ENCODE data around the gene DPYD. TPM values are rescaled to one million over a fixed set of nuclear protein-coding genes. Genes with fewer than 3 reads are reported as not detected.

The DPYD gene
- total RNA-seq, 2 experiments from 2014 or later = 9.8 to 11.1 TPM

DNA sequence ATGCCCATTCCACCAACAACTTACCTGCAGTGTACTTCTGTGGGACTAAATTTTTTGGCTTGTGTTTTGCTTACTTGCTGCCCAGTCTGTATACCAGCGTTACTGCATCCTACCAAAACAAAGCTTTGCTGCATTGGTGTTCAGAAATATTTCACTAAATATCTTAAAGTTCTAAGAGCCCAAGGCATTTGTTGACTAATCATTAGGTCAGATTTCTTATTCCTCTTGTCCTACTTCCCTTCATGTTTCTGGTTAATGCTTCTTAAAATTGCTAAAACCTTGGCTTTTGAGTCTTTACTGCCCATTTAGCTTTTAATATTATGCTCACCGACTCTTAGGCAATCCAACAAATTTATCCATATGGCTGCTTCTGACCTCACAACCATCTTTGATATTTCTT, 161.8 kb downstream of the DPYD start:
- no peak for DNase-seq
- CTCF ChIA-PET = interaction anchor here (0.8 kb wide), 1 partner anchor 14 kb away, joined by 3 read pairs; no protein-coding TSS in a partner anchor
- H3K27ac Mint-ChIP-seq = no peak overlapping the region
- H3K27me3 Mint-ChIP-seq (ENCODE audit: low read depth) = no peaks in the 10 kb centered on the region
- intact Hi-C loops (cut with micrococcal nuclease) = no loop called here
- no peaks in the 10 kb centered on the region for H3K4me1 Mint-ChIP-seq (ENCODE audit: low read depth)
- H3K36me3 Mint-ChIP-seq (ENCODE audit: low read depth) = peaks cover 14% of the 10 kb centered on the region
- H3K9me3 Mint-ChIP-seq = peaks cover 10% of the 10 kb centered on the region
- no peak overlapping the region for H3K4me3 Mint-ChIP-seq

DNA sequence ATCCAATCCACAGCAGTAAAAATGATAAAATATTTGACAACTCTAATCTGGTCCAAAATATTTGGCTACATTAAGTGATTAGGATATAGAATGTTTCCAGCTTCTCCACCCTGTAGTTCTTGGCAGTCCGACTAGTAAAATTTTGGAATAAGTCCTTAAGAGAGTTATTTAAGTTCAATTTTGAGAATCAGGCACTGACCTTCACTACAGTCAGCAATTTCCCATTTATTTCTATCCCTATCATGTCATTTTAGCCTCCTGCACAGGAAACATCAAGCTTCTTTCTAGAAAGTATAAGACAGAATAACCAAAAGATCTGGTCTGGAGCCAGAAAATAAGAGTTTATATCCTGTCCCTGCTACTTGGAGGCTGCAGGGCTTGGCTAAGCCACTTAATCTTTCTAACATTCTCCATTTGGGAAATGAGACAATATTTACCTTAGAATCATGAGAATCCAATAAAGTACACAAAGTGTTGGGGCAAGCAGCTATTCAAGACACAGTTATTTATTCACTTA, 162.2 kb downstream of the DPYD start:
- no peak overlapping the region for H3K4me3 Mint-ChIP-seq
- peaks cover 14% of the 10 kb centered on the region for H3K36me3 Mint-ChIP-seq (ENCODE audit: low read depth)
- no peak for DNase-seq
- peaks cover 10% of the 10 kb centered on the region for H3K9me3 Mint-ChIP-seq
- intact Hi-C loops (cut with micrococcal nuclease) = no loop called here
- H3K4me1 Mint-ChIP-seq (ENCODE audit: low read depth) = no peaks in the 10 kb centered on the region
- CTCF ChIA-PET = interaction anchor here (0.8 kb wide), 1 partner anchor 13 kb away, joined by 3 read pairs; no protein-coding TSS in a partner anchor
- no peak overlapping the region for H3K27ac Mint-ChIP-seq
- no peaks in the 10 kb centered on the region for H3K27me3 Mint-ChIP-seq (ENCODE audit: low read depth)

DNA sequence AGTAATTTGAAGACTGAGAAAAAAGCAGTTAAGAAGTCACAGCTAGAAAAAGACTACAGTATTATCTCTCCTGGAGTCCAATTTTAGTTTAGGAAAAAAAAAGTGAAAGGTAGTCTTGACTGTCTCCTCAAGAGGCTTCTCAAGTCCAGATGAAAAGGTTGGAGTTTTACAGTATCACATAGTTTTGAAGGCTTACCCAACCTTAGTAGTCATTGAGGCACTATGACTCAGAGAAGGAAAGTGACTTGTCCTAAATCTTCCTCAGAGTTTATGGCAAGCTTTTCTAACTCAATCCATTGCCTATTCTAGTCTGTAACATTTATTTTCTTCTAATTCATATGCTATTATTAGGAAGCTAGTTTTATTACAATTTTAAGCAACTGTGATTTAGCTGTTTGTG, 174.9 kb downstream of the DPYD start:
- intact Hi-C loops (cut with micrococcal nuclease) = no loop called here
- Mint-ChIP-seq H3K4me3 (no peak overlapping the region), H3K9me3 (no peaks in the 10 kb centered on the region), H3K4me1 (ENCODE audit: low read depth) (peaks cover 2% of the 10 kb centered on the region), H3K27me3 (ENCODE audit: low read depth) (no peaks in the 10 kb centered on the region), H3K36me3 (ENCODE audit: low read depth) (no peaks in the 10 kb centered on the region), H3K27ac (no peak overlapping the region)
- CTCF ChIA-PET = interaction anchor here (0.7 kb wide), 1 partner anchor 13 kb away, joined by 3 read pairs; no protein-coding TSS in a partner anchor
- no peak for DNase-seq

DNA sequence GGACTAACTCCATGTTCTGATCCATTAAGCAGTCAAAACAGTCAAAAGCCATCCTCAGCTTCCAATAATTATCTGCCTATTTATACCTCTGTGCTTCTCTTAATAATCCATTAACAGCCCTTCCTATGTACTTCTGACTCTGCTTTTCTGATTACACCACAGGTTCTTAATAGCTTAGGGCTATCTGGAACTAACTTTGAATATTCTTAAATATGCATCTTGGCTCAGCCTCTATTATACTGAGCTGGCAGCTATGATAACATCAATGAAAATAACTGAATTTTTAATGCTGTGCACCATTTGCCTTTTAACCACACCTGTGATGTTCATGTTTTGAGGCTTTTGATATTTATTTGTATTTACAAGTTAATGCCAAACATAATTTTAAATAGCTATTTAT, 175.9 kb downstream of the DPYD start:
- Mint-ChIP-seq H3K4me1 (ENCODE audit: low read depth) (peaks cover 2% of the 10 kb centered on the region), H3K36me3 (ENCODE audit: low read depth) (peaks cover 6% of the 10 kb centered on the region)
- CTCF ChIA-PET = interaction anchor here (0.6 to 0.7 kb wide), 2 partner anchors 14 to 23 kb away, joined by 3 read pairs; no protein-coding TSS in a partner anchor

DNA sequence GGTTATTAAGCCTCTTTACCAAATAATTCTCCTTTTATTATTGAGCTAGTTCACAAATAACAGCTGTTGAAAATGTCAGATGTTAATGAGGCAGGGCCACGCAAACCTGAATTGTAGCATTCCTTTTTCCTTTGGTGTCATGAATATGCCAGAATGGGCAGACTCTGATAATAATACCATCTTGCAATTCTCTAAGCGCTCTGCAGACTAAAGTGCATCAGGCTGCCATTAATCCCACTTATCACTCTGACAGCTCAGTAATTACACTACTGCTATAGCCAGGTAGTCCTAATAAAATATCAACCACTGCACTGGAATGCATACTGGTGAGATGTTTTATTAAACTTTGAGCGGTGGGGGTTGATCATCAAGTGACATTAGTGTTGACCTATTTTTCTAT, 177.7 kb downstream of the DPYD start:
- Mint-ChIP-seq H3K9me3 (no peaks in the 10 kb centered on the region), H3K4me3 (no peak overlapping the region), H3K27ac (no peak overlapping the region), H3K27me3 (ENCODE audit: low read depth) (no peaks in the 10 kb centered on the region), H3K36me3 (ENCODE audit: low read depth) (peaks cover 6% of the 10 kb centered on the region), H3K4me1 (ENCODE audit: low read depth) (peaks cover 2% of the 10 kb centered on the region)
- intact Hi-C loops (cut with micrococcal nuclease) = no loop called here
- CTCF ChIA-PET = no interaction called here
- DNase-seq = no peak

More for the DNA sequence above, 175.9 kb downstream of the DPYD start:
- Mint-ChIP-seq H3K9me3 (no peaks in the 10 kb centered on the region), H3K27ac (no peak overlapping the region), H3K4me3 (no peak overlapping the region), H3K27me3 (ENCODE audit: low read depth) (no peaks in the 10 kb centered on the region)
- no peak for DNase-seq
- intact Hi-C loops (cut with micrococcal nuclease) = no loop called here

DNA sequence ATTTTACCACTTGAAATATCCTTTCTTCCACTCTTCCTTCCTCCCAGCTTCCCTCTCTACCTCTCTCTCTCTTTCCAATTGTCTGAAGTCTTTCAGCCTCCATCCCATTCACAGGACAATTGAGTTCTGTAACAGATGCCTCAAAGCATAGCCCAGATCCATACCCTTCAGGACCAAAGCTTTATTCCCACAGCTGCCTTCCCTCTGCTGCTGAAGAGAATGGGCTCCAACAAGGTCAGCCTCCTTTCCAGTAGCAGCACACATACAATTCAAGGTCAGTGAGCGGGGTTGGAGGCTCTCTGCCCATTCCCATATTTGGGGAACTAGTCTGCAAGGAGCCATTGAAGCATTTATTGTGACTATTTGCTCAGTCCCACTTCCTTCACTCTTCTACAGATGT, 179.9 kb downstream of the DPYD start:
- CTCF ChIA-PET = no interaction called here
- no peaks in the 10 kb centered on the region for H3K9me3 Mint-ChIP-seq
- intact Hi-C loops (cut with micrococcal nuclease) = no loop called here
- no peak for DNase-seq
- H3K4me3 Mint-ChIP-seq = no peak overlapping the region
- H3K27ac Mint-ChIP-seq = no peak overlapping the region
- H3K4me1 Mint-ChIP-seq (ENCODE audit: low read depth) = peaks cover 2% of the 10 kb centered on the region
- H3K36me3 Mint-ChIP-seq (ENCODE audit: low read depth) = peaks cover 7% of the 10 kb centered on the region
- H3K27me3 Mint-ChIP-seq (ENCODE audit: low read depth) = no peaks in the 10 kb centered on the region

DNA sequence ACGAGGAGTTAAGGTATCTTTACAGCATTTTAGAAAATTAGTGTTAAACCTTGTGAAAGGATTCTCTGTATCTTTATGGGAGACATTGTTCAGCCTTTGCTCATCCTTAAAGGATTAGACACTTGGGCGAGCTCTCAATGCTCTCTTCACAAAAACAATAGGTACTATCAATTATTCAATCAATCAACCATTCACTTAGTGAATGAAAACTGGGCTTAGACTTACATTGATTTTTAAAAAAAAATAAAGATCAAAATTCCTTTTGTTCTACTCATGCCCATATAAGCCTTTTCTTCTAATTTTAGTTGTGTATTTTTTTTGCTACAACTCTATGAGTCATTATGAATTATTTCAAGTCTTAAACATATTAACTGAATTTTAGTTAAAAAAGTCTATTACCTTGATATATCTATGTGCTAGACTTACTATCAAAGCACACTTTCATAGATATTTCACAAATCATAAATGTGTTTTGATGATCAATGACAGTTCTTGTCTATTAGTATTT, 181.2 kb downstream of the DPYD start:
- Mint-ChIP-seq H3K9me3 (no peaks in the 10 kb centered on the region), H3K36me3 (ENCODE audit: low read depth) (peaks cover 7% of the 10 kb centered on the region), H3K27ac (no peak overlapping the region), H3K27me3 (ENCODE audit: low read depth) (no peaks in the 10 kb centered on the region), H3K4me1 (ENCODE audit: low read depth) (no peaks in the 10 kb centered on the region), H3K4me3 (no peak overlapping the region)
- CTCF ChIA-PET = no interaction called here
- intact Hi-C loops (cut with micrococcal nuclease) = no loop called here
- no peak for DNase-seq

DNA sequence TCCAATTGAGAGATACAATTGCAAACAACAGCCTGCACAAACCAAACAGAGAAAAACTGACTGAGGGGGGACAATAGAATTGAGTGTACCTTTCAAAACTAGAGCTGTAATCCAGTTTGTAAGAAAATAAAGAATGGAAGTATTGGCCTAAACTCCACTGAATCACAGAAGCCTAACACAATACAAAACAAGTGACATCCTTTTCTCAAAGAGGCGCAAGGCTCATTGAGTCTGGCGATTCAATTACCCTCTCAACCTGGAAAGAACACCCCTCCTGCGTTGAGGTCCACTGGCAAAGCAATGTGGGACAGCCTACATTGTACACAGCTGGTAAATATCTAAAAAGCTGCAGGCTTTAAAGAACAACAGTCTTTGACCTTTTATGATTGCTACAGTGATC, 182.6 kb downstream of the DPYD start:
- DNase-seq = no peak
- Mint-ChIP-seq H3K4me1 (ENCODE audit: low read depth) (no peaks in the 10 kb centered on the region), H3K27ac (no peak overlapping the region), H3K9me3 (no peaks in the 10 kb centered on the region), H3K4me3 (no peak overlapping the region), H3K27me3 (ENCODE audit: low read depth) (no peaks in the 10 kb centered on the region), H3K36me3 (ENCODE audit: low read depth) (peaks cover 7% of the 10 kb centered on the region)
- CTCF ChIA-PET = no interaction called here
- intact Hi-C loops (cut with micrococcal nuclease) = no loop called here

DNA sequence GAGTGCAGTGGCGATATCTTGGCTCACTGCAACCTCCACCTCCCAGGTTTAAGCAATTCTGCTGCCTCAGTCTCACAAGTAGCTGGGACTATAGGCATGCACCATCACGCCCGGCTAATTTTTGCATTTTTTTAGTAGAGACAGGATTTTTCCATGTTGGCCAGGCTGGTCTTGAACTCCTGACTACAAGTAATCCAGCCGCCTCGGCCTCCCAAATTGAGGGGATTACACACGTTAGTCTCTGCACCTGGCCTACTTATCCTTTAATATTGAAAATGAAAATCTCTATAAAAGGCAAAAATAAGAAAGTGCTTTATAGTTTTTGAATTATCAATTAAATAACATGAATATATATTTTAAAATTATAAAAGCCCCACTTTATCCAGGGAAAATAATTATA, 190.6 kb downstream of the DPYD start:
- peaks cover 2% of the 10 kb centered on the region for H3K36me3 Mint-ChIP-seq (ENCODE audit: low read depth)
- intact Hi-C loops (cut with micrococcal nuclease) = no loop called here
- no peaks in the 10 kb centered on the region for H3K27me3 Mint-ChIP-seq (ENCODE audit: low read depth)
- CTCF ChIA-PET = no interaction called here
- no peak overlapping the region for H3K4me3 Mint-ChIP-seq
- H3K27ac Mint-ChIP-seq = no peak overlapping the region
- H3K4me1 Mint-ChIP-seq (ENCODE audit: low read depth) = peaks cover 4% of the 10 kb centered on the region
- DNase-seq = no peak
- H3K9me3 Mint-ChIP-seq = no peaks in the 10 kb centered on the region

DNA sequence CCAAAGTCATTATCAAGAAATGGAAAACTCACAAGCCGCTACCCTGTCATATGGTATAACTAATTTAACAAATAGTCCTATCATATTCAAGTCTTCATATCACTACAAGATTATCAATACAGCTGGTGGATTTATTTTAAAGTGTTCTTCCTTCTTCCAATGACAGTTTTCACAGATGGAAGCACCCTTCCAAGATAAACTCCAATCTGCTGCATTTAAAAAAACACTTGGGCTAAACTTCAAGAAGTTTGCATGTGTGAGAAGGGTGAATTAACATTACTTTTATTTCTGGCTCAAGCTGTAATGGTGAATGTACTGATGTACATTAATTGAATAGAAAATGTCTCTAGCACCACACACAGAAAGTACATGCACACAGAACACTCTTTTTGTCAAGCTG, 192.4 kb downstream of the DPYD start:
- Mint-ChIP-seq H3K4me3 (no peak overlapping the region), H3K4me1 (ENCODE audit: low read depth) (peaks cover 4% of the 10 kb centered on the region), H3K27ac (no peak overlapping the region), H3K36me3 (ENCODE audit: low read depth) (peaks cover 7% of the 10 kb centered on the region), H3K27me3 (ENCODE audit: low read depth) (no peaks in the 10 kb centered on the region), H3K9me3 (peaks cover 5% of the 10 kb centered on the region)
- DNase-seq = no peak
- CTCF ChIA-PET = interaction anchor here (0.6 kb wide), 1 partner anchor 92 kb away, joined by 3 read pairs; no protein-coding TSS in a partner anchor
- intact Hi-C loops (cut with micrococcal nuclease) = no loop called here

DNA sequence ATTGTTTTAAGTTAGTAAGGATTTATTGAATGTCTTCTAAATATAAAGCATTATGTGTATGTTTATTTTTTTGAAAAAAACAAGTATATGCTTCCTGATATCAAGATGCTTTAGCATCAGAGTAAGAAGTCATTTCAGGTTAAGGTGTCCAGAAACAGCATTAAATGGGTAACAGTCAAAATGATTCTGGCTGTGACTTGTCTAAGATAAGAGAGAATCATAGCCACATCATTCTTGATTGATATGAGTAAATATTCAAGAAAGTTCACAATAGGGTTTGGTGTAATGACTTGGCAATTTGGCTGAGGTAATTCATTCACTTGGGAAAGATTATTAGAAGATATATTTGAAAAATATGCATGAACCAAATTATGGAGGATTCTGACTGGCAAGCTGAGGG, 193.8 kb downstream of the DPYD start:
- no peak overlapping the region for H3K27ac Mint-ChIP-seq
- intact Hi-C loops (cut with micrococcal nuclease) = no loop called here

DNA sequence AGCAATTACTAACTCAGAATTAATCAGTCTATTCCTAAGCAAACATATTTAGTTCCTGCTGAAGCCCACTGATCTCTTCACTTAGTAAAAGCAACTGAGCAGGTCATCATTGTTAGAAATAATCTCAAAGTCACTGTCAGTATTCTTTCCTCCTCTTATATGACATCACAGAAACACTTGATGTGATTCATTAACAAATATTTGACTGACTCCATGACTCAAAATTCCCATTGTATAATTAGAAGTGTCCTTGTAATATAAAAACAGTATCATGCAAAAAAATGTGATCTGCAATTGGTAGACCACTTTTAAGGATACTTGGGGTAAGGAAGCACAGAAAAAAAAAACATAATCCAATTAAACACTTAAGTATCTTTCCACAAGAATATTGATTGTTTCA, 194.4 kb downstream of the DPYD start:
- peaks cover 4% of the 10 kb centered on the region for H3K4me1 Mint-ChIP-seq (ENCODE audit: low read depth)
- no peaks in the 10 kb centered on the region for H3K27me3 Mint-ChIP-seq (ENCODE audit: low read depth)
- CTCF ChIA-PET = no interaction called here
- intact Hi-C loops (cut with micrococcal nuclease) = no loop called here
- H3K4me3 Mint-ChIP-seq = no peak overlapping the region
- peaks cover 7% of the 10 kb centered on the region for H3K36me3 Mint-ChIP-seq (ENCODE audit: low read depth)
- H3K9me3 Mint-ChIP-seq = peaks cover 5% of the 10 kb centered on the region
- H3K27ac Mint-ChIP-seq = no peak overlapping the region
- DNase-seq = no peak

More for the DNA sequence above, 193.8 kb downstream of the DPYD start:
- H3K36me3 Mint-ChIP-seq (ENCODE audit: low read depth) = peaks cover 7% of the 10 kb centered on the region
- no peak for DNase-seq
- H3K4me1 Mint-ChIP-seq (ENCODE audit: low read depth) = peaks cover 4% of the 10 kb centered on the region
- CTCF ChIA-PET = no interaction called here
- H3K27me3 Mint-ChIP-seq (ENCODE audit: low read depth) = no peaks in the 10 kb centered on the region
- no peak overlapping the region for H3K4me3 Mint-ChIP-seq
- peaks cover 5% of the 10 kb centered on the region for H3K9me3 Mint-ChIP-seq

DNA sequence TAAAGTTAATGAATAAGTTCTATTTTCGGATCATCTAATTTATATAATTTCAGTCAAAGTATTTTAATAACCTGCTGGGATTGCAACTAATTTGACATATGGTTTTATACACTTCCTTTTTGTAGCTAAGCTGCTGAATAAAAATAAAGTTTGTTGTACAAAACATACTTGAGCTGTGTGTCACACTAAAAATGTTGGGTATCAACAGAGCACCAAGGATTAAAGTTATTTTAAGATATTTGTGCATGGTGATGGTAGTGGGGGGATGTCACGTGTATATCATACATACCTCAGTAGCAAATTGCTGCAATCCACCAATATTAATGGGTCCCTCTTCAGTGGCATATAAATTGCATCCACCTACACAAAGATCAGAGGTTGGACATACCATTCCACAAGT, 199.6 kb downstream of the DPYD start:
- H3K36me3 Mint-ChIP-seq (ENCODE audit: low read depth) = peaks cover 31% of the 10 kb centered on the region
- H3K9me3 Mint-ChIP-seq = peaks cover 5% of the 10 kb centered on the region
- intact Hi-C loops (cut with micrococcal nuclease) = no loop called here
- H3K27me3 Mint-ChIP-seq (ENCODE audit: low read depth) = no peaks in the 10 kb centered on the region
- no peak overlapping the region for H3K4me3 Mint-ChIP-seq
- CTCF ChIA-PET = no interaction called here
- DNase-seq = no peak
- no peak overlapping the region for H3K27ac Mint-ChIP-seq
- H3K4me1 Mint-ChIP-seq (ENCODE audit: low read depth) = peaks cover under 1% of the 10 kb centered on the region

Measured in activated naive CD4-positive, alpha-beta T cell treated with anti-CD3 and anti-CD28 coated beads for 36 hours (primary cell).